GM12878 (cell line): Measurements from ENCODE around the gene PARP8. TPM values are rescaled to one million over a fixed set of nuclear protein-coding genes. Genes with fewer than 3 reads are reported as not detected.

Source experiments
- ATAC-seq: fragments of 200-7000 bp; cut with Tn5 transposase; 3 replicates; pipeline ENCODE4 v1.9.1; 2020; ENCODE audit warnings: mild to moderate bottlenecking, moderate library complexity
- BruUV-seq: library from RNA; stranded (reverse); fragments of 400-500 nt; replicated peaks from 2 replicates; lab custom pipeline; 2021; lab: Mats Ljungman, UMichigan
- CTCF ChIA-PET: fragments of 300-600 bp; sonication (Branson Sonifier 250); formaldehyde crosslinking; extraction: SDS; loops from one replicate; lab custom pipeline; 2021; ENCODE audit warnings: inconsistent platforms; lab: Yijun Ruan, JAX
- POLR2A ChIA-PET: fragments of 350-600 bp; formaldehyde crosslinking; extraction: SDS; loops from one replicate; lab custom pipeline; 2021; ENCODE audit warnings: inconsistent platforms; lab: Charles Lee
- RAD21 ChIA-PET: fragments of 300-600 bp; sonication (Branson Sonifier 250); formaldehyde crosslinking; loops from one replicate; lab custom pipeline; 2023; ENCODE audit warnings: antibody characterized with exemption; ENCODE audit not compliant: unreplicated experiment; lab: Charles Lee
- SMC1A ChIA-PET: fragments of 300-600 bp; sonication (Branson Sonifier 250); formaldehyde crosslinking; loops from one replicate; lab custom pipeline; 2023; ENCODE audit not compliant: unreplicated experiment, uncharacterized antibody; lab: Charles Lee
- DNase-seq: peaks from one replicate; pipeline ENCODE4 v3.0.0-alpha.2; 2011; ENCODE audit warnings: low read depth, low spot score
- FAIRE-seq: peaks from 3 replicates; lab custom pipeline; 2011; peaks lifted over from hg19 to GRCh38; lab: Jason Lieb, UNC
- H2AFZ ChIP-seq: 2 replicates; pipeline ENCODE4 v1.6.0; 2011; ENCODE audit warnings: low read depth, low read length, control low read depth; ENCODE audit not compliant: control insufficient read depth
- H3K27ac ChIP-seq: 2 replicates; pipeline ENCODE4 v1.5.1; 2011; ENCODE audit warnings: control low read depth; ENCODE audit not compliant: control insufficient read depth, insufficient read depth
- H3K27me3 ChIP-seq, 2 experiments: replicated peaks in 1 of 2; 2 replicates each; pipeline versions ENCODE4 v1.6.0 to v1.6.1; 2011; ENCODE audit warnings: low read length in 1 of 2; ENCODE audit not compliant: control insufficient read depth in 2 of 2, insufficient read depth in 2 of 2
- H3K36me3 ChIP-seq, 2 experiments: 2 replicates each; pipeline ENCODE4 v1.5.1; 2011; ENCODE audit warnings: low read length in 1 of 2; ENCODE audit not compliant: control insufficient read depth in 2 of 2, insufficient read depth in 2 of 2
- H3K4me1 ChIP-seq: 2 replicates; pipeline ENCODE4 v1.6.1; 2011; ENCODE audit warnings: mild to moderate bottlenecking, low read length, moderate library complexity, mixed read lengths; ENCODE audit not compliant: control insufficient read depth, insufficient read depth
- H3K4me2 ChIP-seq: 2 replicates; pipeline ENCODE4 v1.6.0; 2011; ENCODE audit warnings: control low read depth; ENCODE audit not compliant: control insufficient read depth, insufficient read depth
- H3K4me3 ChIP-seq: fragments of 200-600 bp; sonication (generic); 2 replicates; pipeline ENCODE4 v1.5.1; 2016
- H3K79me2 ChIP-seq: 2 replicates; pipeline ENCODE4 v1.6.0; 2011; ENCODE audit warnings: low read length; ENCODE audit not compliant: control insufficient read depth, insufficient read depth
- H3K9ac ChIP-seq: 2 replicates; pipeline ENCODE4 v1.8.0; 2011; ENCODE audit warnings: low read length, control low read depth, mixed read lengths; ENCODE audit not compliant: control insufficient read depth, insufficient read depth
- H3K9me3 ChIP-seq: replicated peaks from 3 replicates; pipeline ENCODE4 v1.5.1; 2011; ENCODE audit warnings: mild to moderate bottlenecking, low read length; ENCODE audit not compliant: control insufficient read depth, insufficient read depth
- H4K20me1 ChIP-seq: 2 replicates; pipeline ENCODE4 v1.6.0; 2011; ENCODE audit not compliant: control insufficient read depth, insufficient read depth
- ATF7 ChIP-seq: fragments of 450-650 bp; IDR thresholded peaks from 2 replicates; pipeline ENCODE4 v1.6.1; 2016; ENCODE audit warnings: low read depth, mild to moderate bottlenecking
- MEF2A ChIP-seq: IDR thresholded peaks from 2 replicates; pipeline ENCODE4 v1.6.1; 2011; ENCODE audit warnings: low read depth, mild to moderate bottlenecking, low read length, moderate library complexity; ENCODE audit not compliant: insufficient read depth
- MYB ChIP-seq: fragments of 150-350 bp; IDR thresholded peaks from 2 replicates; pipeline ENCODE4 v1.6.1; 2014; ENCODE audit warnings: mild to moderate bottlenecking, low read depth, low read length, borderline replicate concordance
- NFIC ChIP-seq: IDR thresholded peaks from 2 replicates; pipeline ENCODE4 v1.6.1; 2012; ENCODE audit warnings: low read depth, mild to moderate bottlenecking, inconsistent platforms, low read length, moderate library complexity
- PML ChIP-seq: IDR thresholded peaks from 2 replicates; pipeline ENCODE4 v1.6.1; 2012; ENCODE audit warnings: low read length, inconsistent platforms
- POLR2AphosphoS2 ChIP-seq: IDR thresholded peaks from 2 replicates; pipeline ENCODE4 v1.6.1; 2011; ENCODE audit warnings: low read depth, mild to moderate bottlenecking, low read length, improper control_type of control experiment, moderate library complexity
- RAD51 ChIP-seq: fragments of 450-650 bp; IDR thresholded peaks from 2 replicates; pipeline ENCODE4 v1.6.1; 2016; ENCODE audit warnings: moderate library complexity, mild to moderate bottlenecking, inconsistent platforms
- STAT1 ChIP-seq: fragments of 450-650 bp; conservative IDR thresholded peaks from 2 replicates; pipeline ENCODE4 v1.6.1; 2014; ENCODE audit warnings: antibody characterized with exemption, mild to moderate bottlenecking
- TARDBP ChIP-seq: IDR thresholded peaks from 2 replicates; pipeline ENCODE4 v1.6.1; 2016; ENCODE audit warnings: borderline replicate concordance
- WGBS: methylation state at CpG from one replicate; pipeline ENCODE4 v1.1.6; 2016; ENCODE audit warnings: low lambda C conversion rate; ENCODE audit not compliant: insufficient replicate concordance, insufficient coverage; ENCODE audit errors: missing lambda C conversion rate; 5-methylcytosine and 5-hydroxymethylcytosine counted together
- in situ Hi-C: fragments of 300-500 bp; cut with MboI; formaldehyde crosslinking; loops from 9 replicates; pipeline ENCODE4 v1.14.3; 2018; ENCODE audit warnings: mixed read lengths
- intact Hi-C: fragments of 100-400 bp; cut with micrococcal nuclease; formaldehyde crosslinking; loops from one replicate; pipeline ENCODE4 v1.14.2; 2022; ENCODE audit not compliant: unreplicated experiment
- polyA plus RNA-seq, 11 experiments: library from polyadenylated mRNA; depleted of rRNA in 4 of 11; unstranded in 6 of 11; stranded (reverse) in 5 of 11; fragments of >200 nt; fragmentation: Nextera tagmentation in 4 of 11; fragmentation: Illumina TruSeq in 1 of 11; extraction: Ambion mirVana in 4 of 11; extraction: Trizol in 1 of 11; gene quantifications; 1 replicate in 1 of 11; 2 replicates in 10 of 11; pipeline versions ENCODE4 v1.2.1 to v1.2.3, GENCODE V29; 2011 to 2016; ENCODE audit warnings: inconsistent platforms in 2 of 11, missing spikeins in 2 of 11, low read depth in 1 of 11
- total RNA-seq, 4 experiments: library from RNA; depleted of rRNA in 3 of 4; stranded (reverse); fragments of >200 nt in 3 of 4; fragmentation: Illumina TruSeq in 1 of 4; extraction: Trizol in 1 of 4; gene quantifications; 2 replicates each; pipeline versions ENCODE4 v1.2.1 to v1.2.3, GENCODE V29; 2013 to 2021
- TF ChIP-seq, protein P1 (sequence below): fragments of 450-650 bp; IDR thresholded peaks from 2 replicates; pipeline ENCODE4 v1.6.1; 2016; ENCODE audit warnings: mild to moderate bottlenecking
- TF ChIP-seq, protein P2 (sequence below): fragments of 450-650 bp; IDR thresholded peaks from 2 replicates; pipeline ENCODE4 v1.6.1; 2017; ENCODE audit warnings: mild to moderate bottlenecking, moderate library complexity
- TF ChIP-seq, protein P3 (sequence below): fragments of 450-650 bp; IDR thresholded peaks from 2 replicates; pipeline ENCODE4 v1.6.1; 2017; ENCODE audit warnings: low read depth, mild to moderate bottlenecking, moderate library complexity
- TF ChIP-seq, protein P4 (sequence below): IDR thresholded peaks from 2 replicates; pipeline ENCODE4 v1.6.1; 2011; ENCODE audit warnings: mild to moderate bottlenecking, low read depth, low read length, moderate library complexity; ENCODE audit not compliant: insufficient replicate concordance
- TF ChIP-seq, protein P5 (sequence below): IDR thresholded peaks from 2 replicates; pipeline ENCODE4 v1.6.1; 2011; ENCODE audit warnings: low read depth, mild to moderate bottlenecking, low read length, moderate library complexity, borderline replicate concordance; ENCODE audit errors: extremely low read depth

Gene PARP8
- total and polyA plus RNA-seq, 10 of the 15 experiments (the other 5 are each of a cell fraction or from before 2014, with no cell fraction given), result 9.1 to 65.2 (median 20.6) TPM

DNA sequence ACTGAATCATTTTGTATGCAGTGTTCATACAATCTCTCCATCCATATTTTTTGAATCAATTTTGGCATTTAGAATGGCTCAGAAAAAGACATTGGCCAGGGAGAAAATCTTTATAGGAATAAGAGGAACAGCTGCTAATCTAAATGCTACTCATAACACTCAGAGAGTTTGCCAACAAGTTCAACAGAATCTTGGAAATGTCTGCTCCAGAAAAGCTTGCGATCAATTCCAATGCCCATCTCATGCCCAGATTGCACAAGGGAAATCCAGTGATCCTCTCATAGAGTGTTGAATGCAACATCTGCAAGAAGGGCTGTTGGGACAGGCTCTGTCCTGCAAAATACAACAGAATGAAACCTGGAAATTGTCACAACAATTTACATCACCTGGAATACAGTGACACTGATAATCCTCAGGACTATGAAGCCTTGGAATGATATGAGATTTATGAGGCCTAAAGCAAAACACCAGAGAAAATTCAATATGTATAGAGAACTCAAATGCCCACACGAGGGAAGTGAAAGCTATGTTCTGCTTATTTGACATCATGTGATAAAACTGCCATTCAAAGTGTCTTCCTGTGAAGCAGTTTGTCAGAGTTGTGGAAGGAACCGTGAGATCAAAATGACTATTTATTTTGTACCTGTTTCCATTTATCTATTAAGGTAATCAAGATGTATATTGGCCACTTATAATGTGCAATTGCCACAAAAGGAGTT lies 190.1 kb downstream of the PARP8 start:
- Histone ChIP-seq H3K27ac (0 out of 2 replicates have a peak overlapping the region, but pooled peaks have one; percentile 24), H4K20me1 (no peaks in the 10 kb centered on the region), H3K4me1 (peaks cover 12% of the 10 kb centered on the region), H3K4me2 (peak overlapping the region; percentile 54), H2AFZ (peak overlapping the region; percentile 51), H3K27me3 (no peaks in the 10 kb centered on the region), H3K36me3 (no peaks in the 10 kb centered on the region), H3K9ac (no peak overlapping the region), H3K4me3 (no peak overlapping the region), H3K9me3 (no peaks in the 10 kb centered on the region), H3K79me2 (no peaks in the 10 kb centered on the region)
- WGBS, result 12% methylated on average over 3 of the region's 3 CpGs
- CTCF ChIA-PET, result interaction anchor here (1.2 to 1.4 kb wide), 2 partner anchors 13 to 15 kb away, joined by 3 read pairs; no protein-coding TSS in a partner anchor
- POLR2A ChIA-PET, result no interaction called here
- SMC1A ChIA-PET, result no interaction called here
- ATAC-seq (peak; percentile 79), DNase-seq (peak; percentile 20), FAIRE-seq (peak; percentile 23)
- intact Hi-C loops (no loop called here), in situ Hi-C loops (no loop called here)
- RAD21 ChIA-PET, result interaction anchor here (0.6 kb wide), 1 partner anchor 193 kb away, joined by 3 read pairs; no protein-coding TSS in a partner anchor
- no TSS peak for BruUV-seq
- TF ChIP-seq, protein P1, sequence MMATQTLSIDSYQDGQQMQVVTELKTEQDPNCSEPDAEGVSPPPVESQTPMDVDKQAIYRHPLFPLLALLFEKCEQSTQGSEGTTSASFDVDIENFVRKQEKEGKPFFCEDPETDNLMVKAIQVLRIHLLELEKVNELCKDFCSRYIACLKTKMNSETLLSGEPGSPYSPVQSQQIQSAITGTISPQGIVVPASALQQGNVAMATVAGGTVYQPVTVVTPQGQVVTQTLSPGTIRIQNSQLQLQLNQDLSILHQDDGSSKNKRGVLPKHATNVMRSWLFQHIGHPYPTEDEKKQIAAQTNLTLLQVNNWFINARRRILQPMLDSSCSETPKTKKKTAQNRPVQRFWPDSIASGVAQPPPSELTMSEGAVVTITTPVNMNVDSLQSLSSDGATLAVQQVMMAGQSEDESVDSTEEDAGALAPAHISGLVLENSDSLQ, result peak; percentile 88
- TF ChIP-seq, protein P2, sequence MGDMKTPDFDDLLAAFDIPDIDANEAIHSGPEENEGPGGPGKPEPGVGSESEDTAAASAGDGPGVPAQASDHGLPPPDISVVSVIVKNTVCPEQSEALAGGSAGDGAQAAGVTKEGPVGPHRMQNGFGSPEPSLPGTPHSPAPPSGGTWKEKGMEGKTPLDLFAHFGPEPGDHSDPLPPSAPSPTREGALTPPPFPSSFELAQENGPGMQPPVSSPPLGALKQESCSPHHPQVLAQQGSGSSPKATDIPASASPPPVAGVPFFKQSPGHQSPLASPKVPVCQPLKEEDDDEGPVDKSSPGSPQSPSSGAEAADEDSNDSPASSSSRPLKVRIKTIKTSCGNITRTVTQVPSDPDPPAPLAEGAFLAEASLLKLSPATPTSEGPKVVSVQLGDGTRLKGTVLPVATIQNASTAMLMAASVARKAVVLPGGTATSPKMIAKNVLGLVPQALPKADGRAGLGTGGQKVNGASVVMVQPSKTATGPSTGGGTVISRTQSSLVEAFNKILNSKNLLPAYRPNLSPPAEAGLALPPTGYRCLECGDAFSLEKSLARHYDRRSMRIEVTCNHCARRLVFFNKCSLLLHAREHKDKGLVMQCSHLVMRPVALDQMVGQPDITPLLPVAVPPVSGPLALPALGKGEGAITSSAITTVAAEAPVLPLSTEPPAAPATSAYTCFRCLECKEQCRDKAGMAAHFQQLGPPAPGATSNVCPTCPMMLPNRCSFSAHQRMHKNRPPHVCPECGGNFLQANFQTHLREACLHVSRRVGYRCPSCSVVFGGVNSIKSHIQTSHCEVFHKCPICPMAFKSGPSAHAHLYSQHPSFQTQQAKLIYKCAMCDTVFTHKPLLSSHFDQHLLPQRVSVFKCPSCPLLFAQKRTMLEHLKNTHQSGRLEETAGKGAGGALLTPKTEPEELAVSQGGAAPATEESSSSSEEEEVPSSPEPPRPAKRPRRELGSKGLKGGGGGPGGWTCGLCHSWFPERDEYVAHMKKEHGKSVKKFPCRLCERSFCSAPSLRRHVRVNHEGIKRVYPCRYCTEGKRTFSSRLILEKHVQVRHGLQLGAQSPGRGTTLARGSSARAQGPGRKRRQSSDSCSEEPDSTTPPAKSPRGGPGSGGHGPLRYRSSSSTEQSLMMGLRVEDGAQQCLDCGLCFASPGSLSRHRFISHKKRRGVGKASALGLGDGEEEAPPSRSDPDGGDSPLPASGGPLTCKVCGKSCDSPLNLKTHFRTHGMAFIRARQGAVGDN, result 0 out of 2 replicates have a peak, but pooled peaks have one; percentile 21
- TF ChIP-seq STAT1 (no peak), PML (no peak), ATF7 (peak; percentile 34; the same call in 1 of the 2 replicates), MEF2A (no peak), RAD51 (peak; percentile 76), POLR2AphosphoS2 (no peak), NFIC (0 out of 2 replicates have a peak, but pooled peaks have one; percentile 28), MYB (0 out of 2 replicates have a peak, but pooled peaks have one; percentile 78), TARDBP (no peak)
- TF ChIP-seq, protein P3, sequence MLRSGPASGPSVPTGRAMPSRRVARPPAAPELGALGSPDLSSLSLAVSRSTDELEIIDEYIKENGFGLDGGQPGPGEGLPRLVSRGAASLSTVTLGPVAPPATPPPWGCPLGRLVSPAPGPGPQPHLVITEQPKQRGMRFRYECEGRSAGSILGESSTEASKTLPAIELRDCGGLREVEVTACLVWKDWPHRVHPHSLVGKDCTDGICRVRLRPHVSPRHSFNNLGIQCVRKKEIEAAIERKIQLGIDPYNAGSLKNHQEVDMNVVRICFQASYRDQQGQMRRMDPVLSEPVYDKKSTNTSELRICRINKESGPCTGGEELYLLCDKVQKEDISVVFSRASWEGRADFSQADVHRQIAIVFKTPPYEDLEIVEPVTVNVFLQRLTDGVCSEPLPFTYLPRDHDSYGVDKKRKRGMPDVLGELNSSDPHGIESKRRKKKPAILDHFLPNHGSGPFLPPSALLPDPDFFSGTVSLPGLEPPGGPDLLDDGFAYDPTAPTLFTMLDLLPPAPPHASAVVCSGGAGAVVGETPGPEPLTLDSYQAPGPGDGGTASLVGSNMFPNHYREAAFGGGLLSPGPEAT, result peak; percentile 40; the same call in 1 of the 2 replicates
- TF ChIP-seq, protein P4, sequence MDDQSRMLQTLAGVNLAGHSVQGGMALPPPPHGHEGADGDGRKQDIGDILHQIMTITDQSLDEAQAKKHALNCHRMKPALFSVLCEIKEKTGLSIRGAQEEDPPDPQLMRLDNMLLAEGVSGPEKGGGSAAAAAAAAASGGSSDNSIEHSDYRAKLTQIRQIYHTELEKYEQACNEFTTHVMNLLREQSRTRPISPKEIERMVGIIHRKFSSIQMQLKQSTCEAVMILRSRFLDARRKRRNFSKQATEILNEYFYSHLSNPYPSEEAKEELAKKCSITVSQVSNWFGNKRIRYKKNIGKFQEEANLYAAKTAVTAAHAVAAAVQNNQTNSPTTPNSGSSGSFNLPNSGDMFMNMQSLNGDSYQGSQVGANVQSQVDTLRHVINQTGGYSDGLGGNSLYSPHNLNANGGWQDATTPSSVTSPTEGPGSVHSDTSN, result peak; percentile 21
- TF ChIP-seq, protein P5, sequence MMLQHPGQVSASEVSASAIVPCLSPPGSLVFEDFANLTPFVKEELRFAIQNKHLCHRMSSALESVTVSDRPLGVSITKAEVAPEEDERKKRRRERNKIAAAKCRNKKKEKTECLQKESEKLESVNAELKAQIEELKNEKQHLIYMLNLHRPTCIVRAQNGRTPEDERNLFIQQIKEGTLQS, result no peak
